Hepatocyte (in vitro differentiated cells): ENCODE data around the gene LY6G6F.

Experiments used
- EZH2 ChIP-seq: fragments of 200-600 bp; sonication (generic); IDR thresholded peaks from 2 replicates; pipeline ENCODE4 v1.6.1; 2016; ENCODE audit warnings: antibody characterized with exemption, mild to moderate bottlenecking, borderline replicate concordance
- EZH2phosphoT487 ChIP-seq: fragments of 200-600 bp; sonication (generic); IDR thresholded peaks from one replicate; pipeline ENCODE4 v1.6.1; 2018; ENCODE audit warnings: antibody characterized with exemption, mild to moderate bottlenecking, low read depth, moderate library complexity; ENCODE audit not compliant: unreplicated experiment, severe bottlenecking
- TF ChIP-seq, protein P1 (sequence below): fragments of 200-600 bp; sonication (generic); IDR thresholded peaks from 2 replicates; pipeline ENCODE4 v1.5.1; 2016; ENCODE audit warnings: antibody characterized with exemption, mild to moderate bottlenecking; ENCODE audit not compliant: poor library complexity

DNA sequence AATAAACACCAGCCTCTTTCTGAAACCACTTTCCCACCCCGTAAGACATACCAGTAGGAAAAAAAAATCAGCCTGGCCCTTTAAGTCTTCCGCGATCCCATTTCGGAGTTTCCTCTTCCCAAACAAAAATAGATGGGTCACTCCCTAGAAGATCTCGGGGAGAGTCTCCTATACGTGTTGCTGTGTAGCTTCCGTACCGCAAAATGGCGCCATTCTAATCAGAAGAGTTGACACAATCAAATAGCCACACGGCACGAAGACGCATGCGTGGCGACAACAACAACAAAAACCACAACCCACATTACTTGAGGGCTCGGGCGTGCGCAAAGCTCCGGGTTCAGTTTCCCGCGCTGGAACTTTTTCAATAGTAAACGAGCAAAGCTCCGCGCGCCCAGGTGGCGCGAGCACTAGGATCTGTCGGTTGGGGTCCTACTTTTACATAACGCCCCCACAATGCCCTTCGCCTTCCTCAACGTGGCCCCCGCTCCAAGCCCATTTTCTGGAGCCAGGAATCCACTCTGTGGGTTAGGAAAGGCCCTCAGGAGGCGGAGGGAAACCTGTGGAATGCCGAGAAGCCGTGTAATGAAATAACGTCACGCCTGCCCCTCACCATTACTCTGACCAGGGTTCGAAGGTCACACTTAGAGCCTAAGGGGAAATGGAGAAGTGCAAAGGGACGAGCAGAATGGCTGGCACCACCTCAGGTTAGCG, 41.7 kb upstream of the LY6G6F start, which contains the start of gene GPANK1:
- TF ChIP-seq, protein P1, sequence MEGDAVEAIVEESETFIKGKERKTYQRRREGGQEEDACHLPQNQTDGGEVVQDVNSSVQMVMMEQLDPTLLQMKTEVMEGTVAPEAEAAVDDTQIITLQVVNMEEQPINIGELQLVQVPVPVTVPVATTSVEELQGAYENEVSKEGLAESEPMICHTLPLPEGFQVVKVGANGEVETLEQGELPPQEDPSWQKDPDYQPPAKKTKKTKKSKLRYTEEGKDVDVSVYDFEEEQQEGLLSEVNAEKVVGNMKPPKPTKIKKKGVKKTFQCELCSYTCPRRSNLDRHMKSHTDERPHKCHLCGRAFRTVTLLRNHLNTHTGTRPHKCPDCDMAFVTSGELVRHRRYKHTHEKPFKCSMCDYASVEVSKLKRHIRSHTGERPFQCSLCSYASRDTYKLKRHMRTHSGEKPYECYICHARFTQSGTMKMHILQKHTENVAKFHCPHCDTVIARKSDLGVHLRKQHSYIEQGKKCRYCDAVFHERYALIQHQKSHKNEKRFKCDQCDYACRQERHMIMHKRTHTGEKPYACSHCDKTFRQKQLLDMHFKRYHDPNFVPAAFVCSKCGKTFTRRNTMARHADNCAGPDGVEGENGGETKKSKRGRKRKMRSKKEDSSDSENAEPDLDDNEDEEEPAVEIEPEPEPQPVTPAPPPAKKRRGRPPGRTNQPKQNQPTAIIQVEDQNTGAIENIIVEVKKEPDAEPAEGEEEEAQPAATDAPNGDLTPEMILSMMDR = no peak
- TF ChIP-seq EZH2 = no peak
- no peak for TF ChIP-seq EZH2phosphoT487
